GM12878 (cell line): ENCODE data around the gene PDSS2. TPM values are rescaled to one million over a fixed set of nuclear protein-coding genes. Genes with fewer than 3 reads are reported as not detected.

Experiments used
- ATAC-seq: fragments of 200-7000 bp; cut with Tn5 transposase; 3 replicates; pipeline ENCODE4 v1.9.1; 2020; ENCODE audit warnings: mild to moderate bottlenecking, moderate library complexity
- BruUV-seq: library from RNA; stranded (reverse); fragments of 400-500 nt; replicated peaks from 2 replicates; lab custom pipeline; 2021; lab: Mats Ljungman, UMichigan
- CTCF ChIA-PET: fragments of 300-600 bp; sonication (Branson Sonifier 250); formaldehyde crosslinking; extraction: SDS; loops from one replicate; lab custom pipeline; 2021; ENCODE audit warnings: inconsistent platforms; lab: Yijun Ruan, JAX
- POLR2A ChIA-PET: fragments of 350-600 bp; formaldehyde crosslinking; extraction: SDS; loops from one replicate; lab custom pipeline; 2021; ENCODE audit warnings: inconsistent platforms; lab: Charles Lee
- RAD21 ChIA-PET: fragments of 300-600 bp; sonication (Branson Sonifier 250); formaldehyde crosslinking; loops from one replicate; lab custom pipeline; 2023; ENCODE audit warnings: antibody characterized with exemption; ENCODE audit not compliant: unreplicated experiment; lab: Charles Lee
- SMC1A ChIA-PET: fragments of 300-600 bp; sonication (Branson Sonifier 250); formaldehyde crosslinking; loops from one replicate; lab custom pipeline; 2023; ENCODE audit not compliant: unreplicated experiment, uncharacterized antibody; lab: Charles Lee
- DNase-seq: peaks from one replicate; pipeline ENCODE4 v3.0.0-alpha.2; 2011; ENCODE audit warnings: low read depth, low spot score
- FAIRE-seq: peaks from 3 replicates; lab custom pipeline; 2011; peaks lifted over from hg19 to GRCh38; lab: Jason Lieb, UNC
- H2AFZ ChIP-seq: 2 replicates; pipeline ENCODE4 v1.6.0; 2011; ENCODE audit warnings: low read depth, low read length, control low read depth; ENCODE audit not compliant: control insufficient read depth
- H3K27ac ChIP-seq: 2 replicates; pipeline ENCODE4 v1.5.1; 2011; ENCODE audit warnings: control low read depth; ENCODE audit not compliant: control insufficient read depth, insufficient read depth
- H3K27me3 ChIP-seq, 2 experiments: replicated peaks in 1 of 2; 2 replicates each; pipeline versions ENCODE4 v1.6.0 to v1.6.1; 2011; ENCODE audit warnings: low read length in 1 of 2; ENCODE audit not compliant: control insufficient read depth in 2 of 2, insufficient read depth in 2 of 2
- H3K36me3 ChIP-seq, 2 experiments: 2 replicates each; pipeline ENCODE4 v1.5.1; 2011; ENCODE audit warnings: low read length in 1 of 2; ENCODE audit not compliant: control insufficient read depth in 2 of 2, insufficient read depth in 2 of 2
- H3K4me1 ChIP-seq: 2 replicates; pipeline ENCODE4 v1.6.1; 2011; ENCODE audit warnings: mild to moderate bottlenecking, low read length, moderate library complexity, mixed read lengths; ENCODE audit not compliant: control insufficient read depth, insufficient read depth
- H3K4me2 ChIP-seq: 2 replicates; pipeline ENCODE4 v1.6.0; 2011; ENCODE audit warnings: control low read depth; ENCODE audit not compliant: control insufficient read depth, insufficient read depth
- H3K4me3 ChIP-seq: fragments of 200-600 bp; sonication (generic); 2 replicates; pipeline ENCODE4 v1.5.1; 2016
- H3K79me2 ChIP-seq: 2 replicates; pipeline ENCODE4 v1.6.0; 2011; ENCODE audit warnings: low read length; ENCODE audit not compliant: control insufficient read depth, insufficient read depth
- H3K9ac ChIP-seq: 2 replicates; pipeline ENCODE4 v1.8.0; 2011; ENCODE audit warnings: low read length, control low read depth, mixed read lengths; ENCODE audit not compliant: control insufficient read depth, insufficient read depth
- H3K9me3 ChIP-seq: replicated peaks from 3 replicates; pipeline ENCODE4 v1.5.1; 2011; ENCODE audit warnings: mild to moderate bottlenecking, low read length; ENCODE audit not compliant: control insufficient read depth, insufficient read depth
- H4K20me1 ChIP-seq: 2 replicates; pipeline ENCODE4 v1.6.0; 2011; ENCODE audit not compliant: control insufficient read depth, insufficient read depth
- ASH2L ChIP-seq: fragments of 300-600, 200-600 bp; sonication (generic); IDR thresholded peaks from 2 replicates; pipeline ENCODE4 v1.6.1; 2017; ENCODE audit warnings: low read depth, mild to moderate bottlenecking, borderline replicate concordance
- CHD4 ChIP-seq: fragments of 200-600 bp; sonication (generic); IDR thresholded peaks from 2 replicates; pipeline ENCODE4 v1.6.1; 2016; ENCODE audit warnings: mild to moderate bottlenecking
- MEF2A ChIP-seq: IDR thresholded peaks from 2 replicates; pipeline ENCODE4 v1.6.1; 2011; ENCODE audit warnings: low read depth, mild to moderate bottlenecking, low read length, moderate library complexity; ENCODE audit not compliant: insufficient read depth
- MTA3 ChIP-seq: IDR thresholded peaks from 2 replicates; pipeline ENCODE4 v1.6.1; 2012; ENCODE audit warnings: low read length, inconsistent platforms, borderline replicate concordance
- MYB ChIP-seq: fragments of 150-350 bp; IDR thresholded peaks from 2 replicates; pipeline ENCODE4 v1.6.1; 2014; ENCODE audit warnings: mild to moderate bottlenecking, low read depth, low read length, borderline replicate concordance
- NFYB ChIP-seq: IDR thresholded peaks from 2 replicates; pipeline ENCODE4 v1.6.1; 2011; ENCODE audit warnings: low read depth, mild to moderate bottlenecking, low read length, improper control_type of control experiment, moderate library complexity; ENCODE audit not compliant: insufficient read depth
- YY1 ChIP-seq: IDR thresholded peaks from 2 replicates; pipeline ENCODE4 v1.6.1; 2011; ENCODE audit warnings: low read depth, mild to moderate bottlenecking, low read length
- ZNF24 ChIP-seq: fragments of 450-650 bp; IDR thresholded peaks from 2 replicates; pipeline ENCODE4 v1.6.1; 2017; ENCODE audit warnings: antibody characterized with exemption, mild to moderate bottlenecking
- ZNF687 ChIP-seq: fragments of 450-650 bp; IDR thresholded peaks from 2 replicates; pipeline ENCODE4 v1.6.1; 2017; ENCODE audit warnings: mild to moderate bottlenecking, moderate library complexity
- ZSCAN29 ChIP-seq: fragments of 450-650 bp; IDR thresholded peaks from 2 replicates; pipeline ENCODE4 v1.6.1; 2017; ENCODE audit warnings: mild to moderate bottlenecking, moderate library complexity
- WGBS: methylation state at CpG from one replicate; pipeline ENCODE4 v1.1.6; 2016; ENCODE audit warnings: low lambda C conversion rate; ENCODE audit not compliant: insufficient replicate concordance, insufficient coverage; ENCODE audit errors: missing lambda C conversion rate; 5-methylcytosine and 5-hydroxymethylcytosine counted together
- in situ Hi-C: fragments of 300-500 bp; cut with MboI; formaldehyde crosslinking; loops from 9 replicates; pipeline ENCODE4 v1.14.3; 2018; ENCODE audit warnings: mixed read lengths
- intact Hi-C: fragments of 100-400 bp; cut with micrococcal nuclease; formaldehyde crosslinking; loops from one replicate; pipeline ENCODE4 v1.14.2; 2022; ENCODE audit not compliant: unreplicated experiment
- polyA plus RNA-seq, 11 experiments: library from polyadenylated mRNA; depleted of rRNA in 4 of 11; unstranded in 6 of 11; stranded (reverse) in 5 of 11; fragments of >200 nt; fragmentation: Nextera tagmentation in 4 of 11; fragmentation: Illumina TruSeq in 1 of 11; extraction: Ambion mirVana in 4 of 11; extraction: Trizol in 1 of 11; gene quantifications; 1 replicate in 1 of 11; 2 replicates in 10 of 11; pipeline versions ENCODE4 v1.2.1 to v1.2.3, GENCODE V29; 2011 to 2016; ENCODE audit warnings: inconsistent platforms in 2 of 11, missing spikeins in 2 of 11, low read depth in 1 of 11
- total RNA-seq, 4 experiments: library from RNA; depleted of rRNA in 3 of 4; stranded (reverse); fragments of >200 nt in 3 of 4; fragmentation: Illumina TruSeq in 1 of 4; extraction: Trizol in 1 of 4; gene quantifications; 2 replicates each; pipeline versions ENCODE4 v1.2.1 to v1.2.3, GENCODE V29; 2013 to 2021
- TF ChIP-seq, protein P1 (sequence below): IDR thresholded peaks from 2 replicates; pipeline ENCODE4 v1.6.1; 2012; ENCODE audit warnings: mild to moderate bottlenecking, low read depth, low read length

PDSS2 gene
- total and polyA plus RNA-seq, 10 of the 15 experiments (the other 5 are each of a cell fraction or from before 2014, with no cell fraction given) = 7.7 to 15.5 (median 9.6) TPM

DNA sequence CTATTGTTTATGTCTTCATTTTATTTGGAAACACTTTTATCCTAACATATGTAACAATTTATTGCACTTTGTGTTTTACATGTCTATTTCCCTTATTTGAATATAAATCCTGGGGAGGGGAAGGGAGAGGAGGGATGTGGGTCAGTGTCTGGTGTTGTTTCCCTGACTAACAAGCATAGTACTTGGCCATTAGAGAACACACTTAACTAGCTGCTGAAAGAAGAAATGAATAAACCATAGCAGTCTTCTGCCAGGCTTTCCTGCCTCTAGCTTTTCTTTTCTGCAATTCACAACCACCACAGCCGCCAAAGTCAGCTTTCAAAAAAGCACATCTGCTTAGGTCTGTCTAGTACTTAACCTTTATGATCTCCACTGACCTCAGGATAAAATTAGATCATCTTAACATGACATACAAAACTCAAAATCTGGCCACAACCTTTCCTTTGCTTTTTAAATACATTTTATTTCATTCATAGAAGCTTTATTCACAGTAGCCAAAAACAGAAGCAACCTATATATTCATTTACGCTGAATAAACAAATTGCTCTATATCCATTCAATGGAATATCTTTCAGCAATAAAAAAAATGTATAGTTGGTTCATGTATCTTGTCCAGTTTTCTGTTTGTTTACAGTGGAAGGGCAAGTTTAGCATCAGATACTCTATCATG is 16.3 kb downstream of the PDSS2 start:
- SMC1A ChIA-PET = interaction anchor here (0.5 kb wide), 1 partner anchor 274 kb away, joined by 3 read pairs; no protein-coding TSS in a partner anchor
- WGBS = 100% methylated on average over 2 of the region's 2 CpGs
- Histone ChIP-seq H3K79me2 (no peaks in the 10 kb centered on the region), H3K27ac (no peak overlapping the region), H2AFZ (no peak overlapping the region), H4K20me1 (no peaks in the 10 kb centered on the region), H3K27me3 (no peaks in the 10 kb centered on the region), H3K9ac (no peak overlapping the region), H3K4me2 (no peak overlapping the region), H3K4me3 (no peak overlapping the region), H3K9me3 (peaks cover 9% of the 10 kb centered on the region; the same call in 2 of the 3 replicates), H3K36me3 (0 out of 4 replicates have a peak, but pooled peaks cover 0 to 2% of the 10 kb centered on the region in 2 experiments), H3K4me1 (no peaks in the 10 kb centered on the region)
- CTCF ChIA-PET = no interaction called here
- BruUV-seq = no TSS peak
- TF ChIP-seq YY1 = no peak
- no peak for TF ChIP-seq MYB
- no peak for TF ChIP-seq MEF2A
- no peak for TF ChIP-seq ZSCAN29
- no peak for TF ChIP-seq ZNF687
- no peak for TF ChIP-seq MTA3
- no peak for TF ChIP-seq CHD4
- TF ChIP-seq, protein P1, sequence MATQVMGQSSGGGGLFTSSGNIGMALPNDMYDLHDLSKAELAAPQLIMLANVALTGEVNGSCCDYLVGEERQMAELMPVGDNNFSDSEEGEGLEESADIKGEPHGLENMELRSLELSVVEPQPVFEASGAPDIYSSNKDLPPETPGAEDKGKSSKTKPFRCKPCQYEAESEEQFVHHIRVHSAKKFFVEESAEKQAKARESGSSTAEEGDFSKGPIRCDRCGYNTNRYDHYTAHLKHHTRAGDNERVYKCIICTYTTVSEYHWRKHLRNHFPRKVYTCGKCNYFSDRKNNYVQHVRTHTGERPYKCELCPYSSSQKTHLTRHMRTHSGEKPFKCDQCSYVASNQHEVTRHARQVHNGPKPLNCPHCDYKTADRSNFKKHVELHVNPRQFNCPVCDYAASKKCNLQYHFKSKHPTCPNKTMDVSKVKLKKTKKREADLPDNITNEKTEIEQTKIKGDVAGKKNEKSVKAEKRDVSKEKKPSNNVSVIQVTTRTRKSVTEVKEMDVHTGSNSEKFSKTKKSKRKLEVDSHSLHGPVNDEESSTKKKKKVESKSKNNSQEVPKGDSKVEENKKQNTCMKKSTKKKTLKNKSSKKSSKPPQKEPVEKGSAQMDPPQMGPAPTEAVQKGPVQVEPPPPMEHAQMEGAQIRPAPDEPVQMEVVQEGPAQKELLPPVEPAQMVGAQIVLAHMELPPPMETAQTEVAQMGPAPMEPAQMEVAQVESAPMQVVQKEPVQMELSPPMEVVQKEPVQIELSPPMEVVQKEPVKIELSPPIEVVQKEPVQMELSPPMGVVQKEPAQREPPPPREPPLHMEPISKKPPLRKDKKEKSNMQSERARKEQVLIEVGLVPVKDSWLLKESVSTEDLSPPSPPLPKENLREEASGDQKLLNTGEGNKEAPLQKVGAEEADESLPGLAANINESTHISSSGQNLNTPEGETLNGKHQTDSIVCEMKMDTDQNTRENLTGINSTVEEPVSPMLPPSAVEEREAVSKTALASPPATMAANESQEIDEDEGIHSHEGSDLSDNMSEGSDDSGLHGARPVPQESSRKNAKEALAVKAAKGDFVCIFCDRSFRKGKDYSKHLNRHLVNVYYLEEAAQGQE = no peak
- no peak for TF ChIP-seq NFYB
- TF ChIP-seq ASH2L = no peak
- no peak for TF ChIP-seq ZNF24
- in situ Hi-C loops (no loop called here), intact Hi-C loops (loop anchor here (10.0 kb wide), 1 partner anchor 612 kb away; no protein-coding TSS in a partner anchor)
- POLR2A ChIA-PET = no interaction called here
- no peak for ATAC-seq
- FAIRE-seq = no peak
- RAD21 ChIA-PET = no interaction called here
- DNase-seq = no peak
